GM11168 (cell line): ENCODE results near the gene ANAPC13.

ENCODE experiments used
- in situ Hi-C: fragments of 300-500 bp; cut with MboI; formaldehyde crosslinking; loops from one replicate; pipeline ENCODE4 v1.12.0; 2022; ENCODE audit warnings: low sequenced_read_pairs; ENCODE audit not compliant: unreplicated experiment

The ANAPC13 gene, protein sequence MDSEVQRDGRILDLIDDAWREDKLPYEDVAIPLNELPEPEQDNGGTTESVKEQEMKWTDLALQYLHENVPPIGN

DNA sequence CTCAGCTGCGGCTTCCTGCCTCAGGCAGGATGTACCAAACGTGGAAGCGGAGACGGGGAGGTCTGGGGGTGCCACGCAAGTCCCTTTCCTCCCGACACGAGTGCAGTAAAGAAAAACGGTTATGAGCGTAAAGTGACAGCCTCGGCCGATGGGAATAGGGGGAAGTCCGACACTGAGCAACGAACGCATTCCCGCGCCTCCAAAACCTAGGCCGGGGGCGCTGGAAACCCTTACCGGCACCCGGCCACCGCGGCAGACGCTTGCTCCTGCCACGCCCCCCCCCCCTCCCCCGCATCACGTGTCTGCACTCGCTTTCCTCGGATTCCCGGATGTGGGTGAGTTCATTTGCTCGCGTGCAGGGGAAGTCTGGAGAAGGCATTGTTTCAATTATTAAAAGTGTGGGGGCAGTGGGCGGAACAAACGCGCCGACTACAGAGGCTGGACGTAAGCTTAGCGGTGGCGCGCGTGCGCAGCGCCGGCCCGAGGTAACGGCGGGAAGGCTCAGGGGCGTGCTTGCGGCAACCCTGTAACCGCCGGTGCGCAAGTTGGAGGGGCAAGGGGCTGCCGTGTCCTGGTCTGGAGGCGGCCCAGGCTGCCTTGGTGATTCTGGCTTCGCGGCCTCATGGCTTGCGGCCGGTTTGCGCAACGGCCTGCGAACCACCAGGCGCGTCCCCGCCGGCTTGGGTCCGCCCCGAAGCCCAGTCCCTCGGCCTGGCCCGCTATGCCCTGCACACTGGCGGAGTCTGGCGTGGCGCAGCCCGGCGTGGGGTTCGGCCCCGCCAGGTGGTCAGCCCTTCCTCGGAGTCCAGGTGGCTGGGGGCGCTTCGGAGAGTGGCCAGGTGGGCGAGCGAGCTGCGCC lies at the start of gene ANAPC13, which contains the start of gene CEP63:
TSS of gene ANAPC13 (minus strand) at position 268 of the 859 bp plus-strand sequence. CDS start 3,081 bp downstream, outside the sequence.
TSS of gene CEP63 (plus strand) at position 340 of the 859 bp plus-strand sequence. CDS start 9,264 bp downstream, outside the sequence.
- in situ Hi-C loops = no loop called here

DNA sequence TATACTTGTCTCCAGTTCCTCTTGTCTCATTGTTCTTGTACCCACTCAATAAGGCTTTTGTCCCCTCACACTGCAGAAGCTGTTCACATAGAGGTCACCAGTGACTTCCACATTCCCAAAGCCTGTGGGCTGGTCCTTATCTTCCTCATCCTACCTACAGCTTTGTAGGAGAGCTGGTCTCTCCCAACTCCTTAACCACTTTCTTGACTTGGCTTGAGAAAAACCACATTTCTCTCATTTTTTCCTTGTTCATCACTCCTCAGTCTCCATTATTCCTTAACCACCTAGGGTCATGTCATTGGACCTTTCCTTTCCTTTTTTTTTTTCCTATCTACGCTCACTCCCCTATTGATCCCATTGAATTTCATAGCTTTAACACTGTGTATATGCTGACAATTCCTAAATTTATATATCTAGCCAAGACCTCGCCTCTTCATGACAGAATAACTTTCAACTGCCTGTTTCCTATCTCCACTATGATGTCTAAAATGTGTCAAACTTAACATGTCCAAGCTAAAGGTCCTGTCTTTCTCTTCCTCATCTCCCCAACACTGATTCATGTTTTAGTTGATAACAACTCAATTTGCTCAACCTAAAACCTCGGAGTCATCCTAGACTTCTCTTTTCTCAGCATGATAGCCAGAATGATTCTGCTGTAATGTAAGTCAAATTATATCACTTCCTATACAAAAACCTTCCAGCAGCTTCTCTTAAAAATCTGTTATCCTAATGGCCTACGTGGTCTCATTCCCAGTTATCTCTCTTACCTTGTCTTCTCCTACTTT lies 49.6 kb upstream of the ANAPC13 start:
- in situ Hi-C loops = no loop called here

DNA sequence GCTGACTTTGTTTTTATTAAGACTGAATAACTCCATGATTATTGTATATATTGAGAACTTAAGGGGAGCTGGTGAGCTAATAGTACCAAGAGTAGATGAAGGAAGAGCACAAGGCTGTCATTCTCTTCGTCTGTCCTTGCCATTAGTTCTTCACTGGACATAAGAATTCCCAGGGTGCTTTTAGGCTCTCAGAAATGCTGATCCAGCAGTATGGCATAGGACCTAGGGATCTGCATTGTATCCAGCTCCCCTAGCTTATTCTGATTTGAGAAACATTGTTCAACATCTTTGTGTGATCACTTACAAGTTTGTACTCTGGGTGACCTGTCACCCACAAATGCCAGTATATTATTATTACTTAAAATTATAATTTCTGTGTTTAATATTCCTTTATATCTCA lies 47.7 kb upstream of the ANAPC13 start:
- in situ Hi-C loops = no loop called here

DNA sequence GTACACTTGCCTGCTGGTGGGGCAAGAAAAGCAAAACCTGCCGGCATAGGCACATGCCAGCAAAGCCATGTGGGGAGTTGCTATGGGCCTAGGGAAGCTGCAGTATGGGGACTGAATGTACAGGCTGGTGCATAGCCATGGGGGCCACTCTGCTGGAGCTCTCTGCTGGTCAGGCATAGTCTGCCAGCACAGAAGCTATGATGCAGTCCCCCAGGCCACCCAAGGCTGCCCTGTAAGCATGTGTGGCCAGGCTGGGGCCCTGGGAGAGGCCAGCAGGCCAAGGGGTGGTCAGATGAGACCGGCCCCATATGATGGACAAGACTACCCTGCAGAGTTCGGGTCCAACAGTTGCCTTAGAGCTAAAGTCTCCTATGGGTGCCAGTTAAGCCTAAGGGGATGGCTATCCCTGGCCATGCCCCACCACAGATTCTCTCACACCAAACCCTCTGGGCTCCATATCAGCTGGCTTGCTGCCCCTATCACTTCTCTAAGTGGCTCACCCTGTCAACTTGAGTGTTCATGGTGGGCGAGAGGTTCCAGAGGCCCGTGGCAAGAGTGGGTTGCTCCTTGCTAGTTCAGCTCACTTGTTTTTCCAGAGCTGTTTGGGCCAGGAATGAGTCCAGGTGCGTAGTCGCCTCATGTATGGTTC lies 41.9 kb upstream of the ANAPC13 start:
- in situ Hi-C loops = no loop called here

DNA sequence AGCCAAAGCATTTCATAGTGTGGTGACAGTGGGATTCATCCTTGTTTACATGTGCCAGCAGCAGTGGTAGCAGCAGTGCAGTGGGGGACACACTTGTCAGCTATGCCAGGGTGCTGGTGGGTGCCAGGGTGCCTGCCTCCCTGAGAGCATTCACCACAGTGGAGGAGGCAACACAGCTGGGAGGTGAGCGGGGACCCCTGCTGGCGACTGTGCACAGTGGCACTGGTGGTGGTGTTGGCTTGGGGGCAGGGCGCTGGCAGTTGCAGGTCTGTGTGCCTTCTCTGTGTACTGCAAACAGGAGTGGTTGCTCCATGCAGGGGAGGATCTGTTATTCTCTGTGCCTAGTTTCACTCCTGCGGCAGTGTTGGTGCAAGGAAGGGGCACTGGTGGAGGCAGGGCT lies 41.3 kb upstream of the ANAPC13 start:
- in situ Hi-C loops = no loop called here

DNA sequence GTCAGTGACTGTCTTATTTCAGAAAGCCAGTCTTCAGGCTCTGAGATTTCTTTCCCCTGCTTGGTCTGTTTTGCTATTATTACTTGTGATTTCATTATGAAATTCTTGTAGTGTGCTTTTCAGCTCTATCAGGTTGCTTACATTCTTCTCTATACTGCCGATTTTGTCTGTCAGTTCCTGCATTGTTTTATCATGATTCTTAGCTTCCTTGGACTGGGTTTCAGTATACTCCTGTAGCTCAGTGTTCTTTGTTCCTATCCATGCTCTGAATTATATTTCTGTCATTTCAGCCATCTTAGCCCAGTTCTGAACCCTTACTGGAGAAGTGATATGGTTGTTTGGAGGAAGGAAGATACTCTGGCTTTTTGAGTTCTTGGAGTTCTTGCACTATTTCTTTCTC lies 40.5 kb upstream of the ANAPC13 start:
- in situ Hi-C loops = no loop called here

DNA sequence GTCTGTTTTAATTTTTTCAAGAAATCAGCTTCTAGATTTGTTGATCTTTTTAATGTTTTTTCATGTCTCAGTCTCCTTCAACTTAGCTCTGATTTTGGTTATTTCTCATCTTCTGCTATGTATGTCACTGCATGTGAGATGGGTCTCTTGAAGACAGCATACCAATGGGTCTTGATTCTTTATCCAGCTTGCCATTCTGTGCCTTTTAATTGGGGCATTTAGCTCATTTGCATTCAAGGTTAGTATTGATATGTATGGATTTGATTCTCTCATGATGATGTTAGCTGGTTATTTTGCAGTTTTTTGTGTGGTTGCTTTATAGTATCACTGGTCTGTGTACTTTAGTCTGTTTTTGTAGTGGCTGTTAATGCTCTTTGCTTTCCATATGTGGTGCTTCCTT lies 39.5 kb upstream of the ANAPC13 start:
- in situ Hi-C loops = no loop called here

DNA sequence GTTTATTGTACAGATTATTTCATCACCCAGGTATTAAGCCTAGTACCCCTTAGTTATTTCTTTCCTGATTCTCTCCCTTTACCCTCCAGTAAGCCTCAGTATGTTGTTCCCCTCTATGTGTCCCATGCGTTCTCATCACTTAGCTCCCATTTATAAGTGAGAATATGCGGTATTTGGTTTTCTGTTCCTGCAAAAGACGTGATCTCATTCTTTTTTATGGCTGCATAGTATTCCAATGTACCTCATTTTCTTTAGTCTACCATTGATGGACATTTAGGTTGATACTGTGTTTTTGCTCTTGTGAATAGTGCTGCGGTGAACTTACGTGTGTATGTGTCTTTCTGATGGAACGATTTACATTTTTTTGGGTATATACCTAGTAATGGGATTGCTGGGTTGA lies 36.8 kb upstream of the ANAPC13 start:
- in situ Hi-C loops = no loop called here

DNA sequence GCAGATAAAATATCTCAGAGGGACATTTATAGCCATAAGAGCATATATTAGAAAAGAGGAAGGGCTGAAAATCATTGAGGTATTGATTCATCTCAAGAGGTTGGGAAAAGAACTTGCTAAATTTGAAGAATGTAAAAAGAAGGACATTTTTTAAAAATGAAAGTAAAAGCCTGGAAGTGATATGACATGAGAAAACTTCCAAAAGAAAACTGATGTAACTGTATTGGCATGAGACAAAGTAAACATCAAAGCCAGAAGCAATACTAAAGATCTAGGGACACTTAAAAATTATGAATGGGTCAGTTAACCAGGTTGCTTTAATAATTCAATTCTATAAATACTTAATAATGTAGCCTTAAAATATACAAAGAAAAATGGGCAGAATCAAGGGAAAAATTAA lies 32.0 kb upstream of the ANAPC13 start:
- in situ Hi-C loops = no loop called here

DNA sequence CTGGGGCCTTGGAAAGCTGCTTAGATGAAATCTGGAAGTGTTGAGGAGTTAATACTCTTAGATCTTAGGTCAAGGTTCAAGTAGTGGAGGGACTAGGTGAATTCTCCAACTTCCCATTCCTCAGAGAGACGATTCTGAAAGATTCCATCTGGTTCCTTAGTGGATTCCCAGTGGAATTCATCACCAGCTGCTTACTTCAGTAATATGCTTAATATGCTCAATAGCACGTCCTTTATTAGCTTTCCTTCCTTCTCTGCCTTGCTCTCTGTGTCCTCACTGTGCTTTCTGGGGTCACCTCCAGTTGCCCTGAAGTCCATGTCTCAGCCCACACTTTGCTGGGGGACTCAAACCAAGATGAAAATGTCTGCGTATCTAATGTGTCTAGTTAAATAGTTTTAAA lies 31.1 kb upstream of the ANAPC13 start:
- in situ Hi-C loops = no loop called here

DNA sequence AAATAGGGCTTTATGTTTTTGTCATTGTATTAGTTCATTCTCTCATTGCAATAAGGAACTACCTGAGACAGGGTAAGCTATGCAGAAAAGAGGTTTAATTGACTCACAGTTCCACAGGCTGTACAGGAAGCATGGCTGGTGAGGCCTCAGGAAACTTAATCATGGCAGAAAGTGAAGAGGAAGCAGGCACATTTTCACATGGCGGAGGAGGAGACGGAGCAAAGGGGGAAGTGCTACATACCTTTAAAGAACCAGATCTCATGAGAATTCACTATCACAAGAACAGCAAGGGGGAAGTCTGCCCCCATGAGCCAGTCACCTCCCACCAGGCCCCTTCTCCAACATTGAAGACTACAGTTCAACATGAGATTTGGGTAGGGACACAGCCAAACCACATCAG lies 25.7 kb upstream of the ANAPC13 start:
- in situ Hi-C loops = no loop called here

DNA sequence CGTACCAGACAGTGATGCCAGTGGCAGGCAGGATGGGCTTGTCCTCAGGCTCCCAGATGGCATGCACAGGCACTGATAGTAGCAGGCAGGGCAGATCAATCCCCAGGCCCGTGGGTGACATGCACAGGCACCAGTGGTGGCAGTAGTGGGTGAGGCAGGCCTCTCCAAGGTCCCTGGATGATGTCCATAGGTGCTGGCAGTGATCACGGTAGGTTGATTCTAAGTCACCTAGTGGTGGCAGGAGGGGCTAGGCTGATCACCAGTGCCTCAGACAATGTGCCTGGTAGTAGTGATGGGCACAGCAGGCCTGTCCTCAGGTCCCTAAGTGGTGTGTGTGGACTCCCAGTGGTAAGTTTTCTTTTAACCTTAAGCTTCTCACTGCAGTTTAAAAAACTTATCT lies 19.7 kb upstream of the ANAPC13 start:
- in situ Hi-C loops = no loop called here

DNA sequence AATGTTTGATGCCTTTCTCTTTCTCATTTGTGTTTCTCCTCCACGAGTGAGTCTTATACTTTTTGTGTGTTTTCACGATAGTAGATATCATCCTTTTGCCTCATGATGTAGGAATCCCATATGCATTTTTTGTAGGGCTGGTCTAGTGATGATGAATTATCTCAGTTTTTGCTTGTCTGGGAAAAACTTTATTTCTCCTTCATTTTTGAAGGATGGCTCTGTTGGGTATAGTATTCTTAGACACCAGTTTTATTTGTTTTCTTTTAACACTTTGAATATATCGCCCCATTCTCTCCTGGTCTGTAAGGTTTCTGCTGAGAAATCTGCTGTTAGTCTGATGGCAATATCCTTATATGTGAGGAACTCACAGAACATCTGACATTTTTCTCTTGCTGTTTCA lies 18.3 kb upstream of the ANAPC13 start:
- in situ Hi-C loops = no loop called here

DNA sequence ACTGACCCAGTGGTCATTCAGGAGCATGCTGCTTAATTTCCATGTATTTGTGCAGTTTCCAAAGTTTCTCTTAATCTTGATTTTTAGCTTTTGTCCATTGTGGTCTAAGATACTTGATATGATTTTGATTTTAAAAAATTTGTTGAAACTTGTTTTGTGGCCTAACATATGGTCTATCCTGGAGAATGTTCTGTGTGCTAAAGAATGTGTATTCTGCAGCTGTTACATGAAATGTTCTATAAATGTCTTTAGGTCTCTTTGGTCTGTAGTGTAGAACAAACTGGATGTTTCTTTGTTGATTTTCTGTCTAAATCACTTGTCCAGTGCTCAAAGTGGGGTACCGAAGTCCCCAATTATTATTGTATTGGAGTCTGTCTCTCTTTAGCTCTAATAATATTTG lies 17.5 kb upstream of the ANAPC13 start:
- in situ Hi-C loops = no loop called here

DNA sequence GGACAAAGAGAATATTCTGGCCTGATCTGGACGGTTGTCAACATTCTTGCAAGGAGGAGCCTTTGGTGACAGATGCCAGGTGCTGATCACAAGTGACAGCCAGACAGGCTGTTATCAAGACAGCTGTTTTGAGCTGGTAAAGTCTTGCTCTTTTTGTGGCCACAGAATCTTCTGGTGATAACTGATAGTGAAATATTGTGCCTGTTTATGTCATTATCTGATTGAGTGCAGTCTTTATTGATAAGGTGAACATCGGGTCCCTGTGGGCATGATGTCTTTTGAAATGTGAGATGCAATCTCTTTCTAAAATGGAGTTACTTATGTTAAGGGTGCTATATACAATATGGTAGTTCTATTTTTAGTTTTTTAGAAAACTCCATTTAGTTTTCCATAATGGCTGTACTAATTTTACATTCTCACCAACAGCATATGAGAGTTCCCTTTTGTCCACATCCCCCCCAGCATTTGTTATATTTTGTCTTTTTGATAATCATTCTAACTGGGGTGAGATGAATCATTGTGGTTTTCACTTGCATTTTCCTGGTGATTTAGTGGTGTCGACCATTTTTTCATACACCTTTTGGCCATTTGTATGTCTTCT lies 10.8 kb upstream of the ANAPC13 start:
- in situ Hi-C loops = no loop called here

DNA sequence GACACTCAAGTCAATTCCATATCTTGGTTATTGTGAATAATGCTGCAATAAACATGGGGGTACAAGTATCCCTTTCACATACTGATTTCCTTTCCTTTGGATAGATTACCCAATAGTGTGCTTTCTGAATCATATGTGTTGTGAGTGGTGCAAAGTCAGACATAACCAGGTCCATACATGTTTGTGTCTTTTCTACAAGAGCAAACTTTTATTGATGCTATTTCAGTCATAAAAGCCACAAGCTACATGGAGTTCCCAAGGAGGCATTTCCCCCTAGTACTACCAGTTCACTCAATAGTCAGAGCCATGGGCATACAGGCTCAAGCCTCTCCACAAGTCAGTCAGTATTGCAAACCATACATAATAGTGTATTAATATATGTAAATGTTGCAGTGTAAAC lies 10.2 kb upstream of the ANAPC13 start:
- in situ Hi-C loops = no loop called here

DNA sequence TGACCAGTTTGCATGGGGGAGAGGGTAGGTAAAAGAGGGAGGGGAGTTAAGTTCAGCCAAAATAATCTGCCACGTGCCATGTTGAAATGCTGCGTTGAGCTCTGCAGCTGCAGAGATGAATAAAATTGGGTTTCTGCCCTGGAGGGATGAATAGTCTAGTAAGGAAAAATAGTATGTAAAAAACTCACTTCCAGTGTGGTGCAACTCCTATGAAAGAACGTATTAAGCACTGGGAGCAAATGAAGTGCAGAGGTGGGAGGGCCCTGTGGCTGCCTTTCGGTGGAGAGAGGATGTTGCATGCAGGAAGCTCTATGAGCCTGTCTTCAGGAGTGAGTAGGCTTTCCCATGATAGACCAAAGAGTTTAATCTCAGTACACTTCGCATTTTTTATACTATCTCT lies 8.7 kb upstream of the ANAPC13 start:
- in situ Hi-C loops = no loop called here

DNA sequence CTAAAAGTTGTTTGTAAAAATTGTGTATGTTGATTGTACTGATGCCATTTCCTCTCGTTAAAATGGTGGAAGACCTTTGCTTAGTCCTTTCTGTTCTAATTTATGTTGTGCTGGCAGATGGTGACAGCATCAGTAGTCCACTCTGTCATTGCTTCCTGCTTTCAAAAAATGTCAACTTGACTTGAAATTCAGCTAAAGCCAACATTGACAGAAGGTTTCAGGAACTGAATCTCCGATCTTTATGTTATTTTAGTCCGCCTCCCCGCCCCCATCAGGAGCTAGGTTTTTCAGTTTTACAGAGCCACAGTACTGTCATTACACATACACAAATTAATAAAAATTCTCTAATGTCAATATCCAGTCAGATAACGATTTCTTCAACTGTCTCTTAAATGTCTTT lies 1.6 kb upstream of the ANAPC13 start:
- in situ Hi-C loops = no loop called here

DNA sequence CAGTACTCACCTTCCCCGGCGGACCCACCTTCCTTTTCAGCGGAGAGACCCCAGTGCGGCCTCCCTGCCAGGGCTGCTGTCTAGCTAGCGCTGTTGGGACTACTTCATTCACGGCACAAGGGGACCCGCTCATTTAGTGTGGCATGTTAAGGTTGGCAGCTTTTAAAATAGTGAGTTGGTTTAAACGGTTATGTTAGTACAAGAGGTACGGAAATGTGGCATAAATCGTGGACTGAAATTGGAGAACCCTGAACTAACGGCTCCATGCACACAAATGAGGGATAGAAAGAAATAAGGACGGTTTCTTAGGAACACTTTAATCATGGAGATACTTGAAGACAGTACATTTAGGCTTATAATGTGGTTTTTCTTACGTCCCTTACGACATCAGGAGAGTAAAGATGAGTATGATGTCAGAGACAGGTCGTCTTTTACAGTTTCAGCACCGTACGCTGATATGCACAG lies 824 bp upstream of the ANAPC13 start:
- in situ Hi-C loops = no loop called here

DNA sequence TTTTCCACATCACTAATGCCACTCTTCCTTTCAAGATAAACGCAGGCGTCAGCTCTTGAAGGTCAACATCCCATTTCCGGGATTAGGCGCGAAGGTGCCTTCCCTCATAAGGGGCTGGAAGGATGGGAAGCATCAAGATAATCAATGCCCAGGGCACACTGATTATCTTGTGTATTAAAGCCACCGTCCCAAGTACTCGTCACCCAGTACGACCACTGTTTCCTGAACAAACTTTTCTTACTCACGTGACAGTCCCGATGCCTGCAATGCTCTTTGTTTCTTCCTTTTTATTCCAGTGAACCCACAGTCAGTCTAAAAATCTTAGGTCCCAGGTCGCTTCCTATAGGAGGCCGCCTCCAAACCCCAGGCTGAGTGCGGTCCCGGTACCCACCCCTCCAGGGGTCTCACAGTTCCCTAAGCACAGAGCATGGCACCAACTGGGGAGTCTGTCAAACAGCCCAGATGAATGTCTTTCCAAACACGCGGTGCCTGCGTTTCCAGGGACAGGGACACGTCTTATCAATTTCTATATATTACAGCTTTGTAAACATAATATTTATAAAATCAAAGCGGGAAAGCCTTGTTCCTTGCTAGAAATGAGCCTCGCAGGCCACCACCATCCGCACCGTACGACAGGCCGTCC lies 589 bp downstream of the ANAPC13 start:
- in situ Hi-C loops = no loop called here
